Retinal pigment epithelial cell (primary cell): ENCODE measurements around the gene DNASE1L1.
A peak's percentile ranks its signal among the peaks of the same experiment; 100 is the strongest.
"Not testable (repeated sequence)": the region's sequence is repeated elsewhere in the genome, so short reads cannot be mapped to it uniquely, and the experiment has no call there.

Experiments used
- DNase-seq: peaks from one replicate; pipeline ENCODE4 v3.0.0-alpha.2; 2010; ENCODE audit warnings: low read depth
- H3K4me3 ChIP-seq: 2 replicates; pipeline ENCODE4 v1.5.1; 2011; ENCODE audit warnings: mild to moderate bottlenecking, low read length, control low read depth, moderate library complexity
- CTCF ChIP-seq: conservative IDR thresholded peaks from 2 replicates; pipeline ENCODE4 v1.5.1; 2011; ENCODE audit warnings: low read depth, low read length, control low read depth, inconsistent platforms

The DNASE1L1 gene

DNA sequence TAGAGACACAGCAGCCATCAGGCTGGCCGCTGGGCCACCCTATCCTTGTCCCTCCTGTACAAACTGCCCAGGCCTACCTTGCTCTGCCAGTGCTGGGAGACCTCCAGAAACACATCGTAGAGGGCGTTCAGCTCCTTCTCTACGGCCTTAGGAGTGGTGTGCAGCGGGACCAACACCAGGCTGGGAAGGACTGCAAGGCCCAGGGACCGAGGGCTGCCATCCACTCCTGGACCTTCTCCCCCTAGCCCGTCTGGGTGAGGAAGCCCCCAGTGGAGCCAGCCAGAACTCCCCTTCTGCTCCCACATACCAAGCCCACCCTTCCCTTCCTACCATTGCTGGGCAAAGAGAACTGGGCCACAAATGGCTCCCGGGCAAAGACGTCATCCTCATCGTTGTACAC is 5.9 kb downstream of the DNASE1L1 start:
- no peak for TF ChIP-seq CTCF
- no peak overlapping the region for H3K4me3 ChIP-seq
- DNase-seq = no peak

GRCh38 chrX:154402622-154403127 is 6.4 kb downstream of the DNASE1L1 start:
- TF ChIP-seq CTCF = no peak
- H3K4me3 ChIP-seq = no peak overlapping the region
- DNase-seq = no peak

DNA sequence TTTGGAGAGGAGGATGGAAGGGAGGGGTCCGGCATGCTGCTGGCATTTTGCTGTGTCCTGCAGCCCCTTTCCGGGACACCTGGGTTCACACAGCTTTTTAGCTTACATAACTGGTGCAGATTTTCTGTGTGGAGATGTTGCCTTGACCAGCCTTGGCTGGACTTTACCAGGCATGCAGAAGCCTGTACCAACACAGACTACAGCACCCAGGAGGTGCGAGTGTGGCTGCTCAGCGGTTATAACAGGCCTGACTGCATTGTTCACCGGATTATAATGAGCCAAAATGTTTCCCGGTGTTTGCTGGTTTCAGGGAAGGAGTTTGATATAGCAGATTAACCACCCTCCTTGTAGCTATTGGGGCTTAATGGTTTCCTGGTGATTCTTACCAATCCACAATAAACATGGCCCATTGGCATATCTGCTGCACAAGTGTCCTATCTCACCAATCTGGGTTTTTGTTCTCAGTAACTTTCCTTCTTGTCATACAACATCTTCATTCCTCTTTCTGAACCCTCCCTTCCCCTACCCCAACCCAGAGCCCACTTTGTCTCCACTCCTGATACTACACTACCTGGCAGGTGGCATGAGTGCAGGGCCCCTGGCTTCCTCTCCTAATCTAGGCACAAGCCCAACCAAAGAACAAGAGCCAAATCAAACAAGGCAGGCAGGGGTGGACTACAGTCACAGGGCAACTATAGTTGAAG is 7.0 kb downstream of the DNASE1L1 start:
- no peak for TF ChIP-seq CTCF
- no peak overlapping the region for H3K4me3 ChIP-seq
- DNase-seq = no peak

DNA sequence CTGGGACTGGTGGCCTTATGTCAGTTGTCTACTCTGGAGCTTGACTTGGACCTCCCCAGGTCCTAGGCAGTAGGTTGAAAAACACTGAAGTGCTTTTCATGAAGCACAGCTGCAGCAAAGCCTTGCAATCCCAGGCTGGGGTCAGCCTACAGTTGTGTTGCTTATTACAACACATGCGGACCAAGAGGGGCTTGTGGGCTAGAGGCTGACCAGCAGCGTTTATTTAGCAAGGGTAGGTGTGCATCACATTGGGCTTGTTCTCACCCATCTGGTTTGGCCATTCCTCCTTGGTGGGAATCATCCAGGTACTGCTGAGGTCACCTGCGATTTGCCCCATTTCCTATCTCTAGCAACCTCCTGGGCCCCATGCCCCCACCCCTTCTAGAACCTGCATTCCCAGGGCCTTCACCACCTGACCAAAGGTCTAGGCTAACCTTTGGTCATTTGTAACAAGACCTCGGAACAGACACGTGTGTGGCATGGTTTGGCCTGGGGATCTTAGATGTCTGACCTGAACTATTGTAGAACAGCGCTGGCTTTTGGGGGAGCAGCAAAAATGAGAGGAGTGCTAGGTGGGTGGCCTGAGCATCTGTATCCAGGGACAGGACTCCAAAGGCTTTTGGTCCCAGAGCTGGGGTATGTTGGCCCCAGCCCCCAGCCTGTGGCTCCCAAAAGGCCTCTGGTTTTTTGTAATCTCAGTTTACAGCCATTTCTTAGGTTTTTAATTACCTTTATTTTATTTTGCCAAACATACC is 7.8 kb downstream of the DNASE1L1 start:
- H3K4me3 ChIP-seq = no peak overlapping the region
- no peak for DNase-seq
- no peak for TF ChIP-seq CTCF

- DNase-seq = not testable (repeated sequence)
- peak overlapping the region; percentile 88 for H3K4me3 ChIP-seq
These were observed 8.7 kb downstream of the DNASE1L1 start for GRCh38 chrX:154400369-154400817.

DNA sequence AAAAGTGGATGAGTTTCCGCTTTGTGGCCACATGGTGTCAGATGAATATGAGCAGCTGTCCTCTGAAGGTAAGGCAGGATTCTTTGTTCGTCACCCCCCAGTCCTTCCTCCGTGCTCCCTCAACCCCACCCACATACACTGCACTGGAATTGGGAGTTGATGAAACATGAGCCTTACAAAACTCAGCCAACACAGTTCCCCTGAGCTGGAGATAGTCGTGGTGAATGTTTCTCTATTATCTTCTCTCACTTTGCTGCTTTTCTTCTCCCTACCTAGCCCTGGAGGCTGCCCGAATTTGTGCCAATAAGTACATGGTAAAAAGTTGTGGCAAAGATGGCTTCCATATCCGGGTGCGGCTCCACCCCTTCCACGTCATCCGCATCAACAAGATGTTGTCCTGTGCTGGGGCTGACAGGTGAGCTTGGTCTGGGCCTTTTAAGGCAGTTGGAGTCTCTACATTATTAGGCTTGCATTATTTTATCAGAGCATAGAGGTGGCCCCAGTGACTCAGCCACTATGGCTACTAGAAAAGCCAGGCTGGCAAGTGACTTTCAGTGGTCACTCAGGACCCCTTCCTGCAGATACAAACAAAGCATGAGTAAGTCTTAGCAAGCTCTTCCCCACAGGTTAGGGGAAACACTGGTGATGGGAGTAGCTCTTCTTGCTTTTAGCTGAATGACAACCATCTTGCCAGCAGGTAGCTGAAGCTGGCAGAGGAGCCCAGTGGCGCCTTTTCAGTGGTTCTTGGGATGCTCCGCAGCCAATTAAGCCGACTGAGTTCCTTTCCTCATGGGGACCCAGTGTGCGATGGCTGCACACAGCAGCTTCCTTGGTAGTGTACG is 9.3 kb downstream of the DNASE1L1 start:
- H3K4me3 ChIP-seq = peak overlapping the region; percentile 88
- TF ChIP-seq CTCF = no peak
- no peak for DNase-seq
